GM21360 (cell line): ENCODE results near the gene CHKB.
"Not testable (repeated sequence)": the region's sequence is repeated elsewhere in the genome, so short reads cannot be mapped to it uniquely, and the experiment has no call there.

Source experiments
- ATAC-seq: cut with Tn5 transposase; IDR thresholded peaks from one replicate; pipeline ENCODE4 v1.9.1; 2021; ENCODE audit warnings: mild to moderate bottlenecking, moderate library complexity; ENCODE audit not compliant: unreplicated experiment

Gene CHKB

GRCh38 chr22:50612528-50613221 lies 30.0 kb upstream of the CHKB start:
- no peak for ATAC-seq

GRCh38 chr22:50612168-50612527 lies 29.5 kb upstream of the CHKB start:
- no peak for ATAC-seq

GRCh38 chr22:50611341-50612060 lies 28.9 kb upstream of the CHKB start:
- ATAC-seq = no peak

- ATAC-seq = no peak
These were observed 27.9 kb upstream of the CHKB start for GRCh38 chr22:50610581-50610980.

- no peak for ATAC-seq
These were observed 27.4 kb upstream of the CHKB start for GRCh38 chr22:50610041-50610451.

- no peak for ATAC-seq
These were observed 26.9 kb upstream of the CHKB start for GRCh38 chr22:50609599-50609998.

GRCh38 chr22:50608996-50609395 lies 26.3 kb upstream of the CHKB start:
- ATAC-seq = no peak

GRCh38 chr22:50608058-50608840 lies 25.6 kb upstream of the CHKB start:
- ATAC-seq = not testable (repeated sequence)

GRCh38 chr22:50607659-50608020 lies 25.0 kb upstream of the CHKB start:
- ATAC-seq = no peak

GRCh38 chr22:50606946-50607658 lies 24.5 kb upstream of the CHKB start:
- ATAC-seq = no peak

- no peak for ATAC-seq
These were observed 23.7 kb upstream of the CHKB start for GRCh38 chr22:50606165-50606945.

GRCh38 chr22:50605613-50606074 lies 23.0 kb upstream of the CHKB start:
- no peak for ATAC-seq

GRCh38 chr22:50605002-50605612 lies 22.5 kb upstream of the CHKB start:
- ATAC-seq = no peak

- ATAC-seq = no peak
These were observed 21.8 kb upstream of the CHKB start for GRCh38 chr22:50604256-50605001.

- no peak for ATAC-seq
These were observed 21.0 kb upstream of the CHKB start for GRCh38 chr22:50603511-50604255.

GRCh38 chr22:50602338-50602700 lies 19.7 kb upstream of the CHKB start:
- no peak for ATAC-seq

GRCh38 chr22:50601669-50602337 lies 19.2 kb upstream of the CHKB start:
- no peak for ATAC-seq
